K562 (cell line): ENCODE data around the gene FERMT3. TPM values are rescaled to one million over a fixed set of nuclear protein-coding genes. Genes with fewer than 3 reads are reported as not detected.

Experiments used
- CXXC5 ChIP-seq: fragments of 250-450 bp; sonication (Bioruptor Pico); IDR thresholded peaks from 2 replicates; pipeline ENCODE4 v1.8.0; 2022; ENCODE audit warnings: inconsistent platforms, mild to moderate bottlenecking, moderate library complexity
- DPF2 ChIP-seq: fragments of 450-650 bp; IDR thresholded peaks from 2 replicates; pipeline ENCODE4 v1.6.1; 2016
- FOXP1 ChIP-seq: sonication (generic); formaldehyde crosslinking; IDR thresholded peaks from 2 replicates; pipeline ENCODE4 v1.8.0; 2022; ENCODE audit warnings: mild to moderate bottlenecking, missing genetic modification reagents
- GABPB1 ChIP-seq: sonication (generic); formaldehyde crosslinking; IDR thresholded peaks from 2 replicates; pipeline ENCODE4 v1.8.0; 2022; ENCODE audit warnings: mild to moderate bottlenecking, missing genetic modification reagents
- HLTF ChIP-seq: fragments of 450-650 bp; IDR thresholded peaks from 2 replicates; pipeline ENCODE4 v1.6.1; 2016
- KLF1 ChIP-seq: fragments of 450-650 bp; IDR thresholded peaks from 2 replicates; pipeline ENCODE4 v1.6.1; 2016; ENCODE audit warnings: missing genetic modification characterization, missing compliant biosample characterization
- MBD2 ChIP-seq: sonication (generic); IDR thresholded peaks from 2 replicates; pipeline ENCODE4 v1.6.1; 2016; ENCODE audit warnings: low read depth, borderline replicate concordance
- MTA3 ChIP-seq: fragments of 450-650 bp; formaldehyde crosslinking; IDR thresholded peaks from 2 replicates; pipeline ENCODE4 v1.6.1; 2017; ENCODE audit warnings: mild to moderate bottlenecking, borderline replicate concordance
- SETDB1 ChIP-seq: IDR thresholded peaks from one replicate; pipeline ENCODE4 v1.6.1; 2012; ENCODE audit warnings: low read length, control low read depth, inconsistent platforms
- SIN3A ChIP-seq, 2 experiments: fragments of 150-350 bp in 1 of 2; IDR thresholded peaks; 2 replicates each; pipeline ENCODE4 v1.6.1; 2011 to 2016; ENCODE audit warnings: borderline replicate concordance in 2 of 2, low read depth in 2 of 2, low read length in 2 of 2, mild to moderate bottlenecking in 2 of 2, moderate library complexity in 2 of 2; ENCODE audit not compliant: control insufficient read depth in 1 of 2
- SMAD4 ChIP-seq: fragments of 250-450 bp; sonication (Bioruptor Pico); conservative IDR thresholded peaks from 2 replicates; pipeline ENCODE4 v1.8.0; 2021; ENCODE audit warnings: inconsistent platforms, mild to moderate bottlenecking, moderate library complexity
- TBP ChIP-seq: optimal IDR thresholded peaks from 2 replicates; pipeline ENCODE3; 2011; ENCODE audit warnings: low read depth, low read length, improper control_type of control experiment
- YY1 ChIP-seq, 3 experiments: IDR thresholded peaks; 2 replicates each; pipeline ENCODE4 v1.6.1; 2011; ENCODE audit warnings: low read length in 2 of 3, mild to moderate bottlenecking in 2 of 3, moderate library complexity in 2 of 3, borderline replicate concordance in 1 of 3, control low read depth in 1 of 3, low read depth in 1 of 3; ENCODE audit not compliant: insufficient read depth in 3 of 3, insufficient replicate concordance in 2 of 3, control insufficient read depth in 1 of 3, insufficient read length in 1 of 3; ENCODE audit errors: extremely low read depth in 1 of 3
- ZC3H8 ChIP-seq: fragments of 450-650 bp; IDR thresholded peaks from 2 replicates; pipeline ENCODE4 v1.6.1; 2017
- ZKSCAN1 ChIP-seq: fragments of 150-350 bp; IDR thresholded peaks from 2 replicates; pipeline ENCODE4 v1.6.1; 2016; ENCODE audit warnings: low read depth, low read length
- ZKSCAN3 ChIP-seq: fragments of 250-450 bp; sonication (Bioruptor Pico); IDR thresholded peaks from 2 replicates; pipeline ENCODE4 v1.4.0; 2020
- ZNF239 ChIP-seq: fragments of 250-450 bp; sonication (Bioruptor Pico); IDR thresholded peaks from 2 replicates; pipeline ENCODE4 v1.4.0; 2020; ENCODE audit warnings: mild to moderate bottlenecking
- ZNF311 ChIP-seq: fragments of 250-450 bp; sonication (Bioruptor Pico); IDR thresholded peaks from 2 replicates; pipeline ENCODE4 v1.4.0; 2020; ENCODE audit warnings: mild to moderate bottlenecking, moderate library complexity
- polyA plus RNA-seq, 8 experiments: library from polyadenylated mRNA; depleted of rRNA in 4 of 8; stranded (reverse) in 5 of 8; unstranded in 3 of 8; fragments of >200 nt; fragmentation: Nextera tagmentation in 2 of 8; fragmentation: Illumina TruSeq in 1 of 8; extraction: Ambion mirVana in 2 of 8; extraction: Trizol in 1 of 8; gene quantifications; 2 replicates each; pipeline versions ENCODE4 v1.2.1 to v1.2.3, GENCODE V29; 2011 to 2014; ENCODE audit warnings: inconsistent platforms in 1 of 8, missing spikeins in 1 of 8
- total RNA-seq, 7 experiments: library from RNA; depleted of rRNA in 6 of 7; stranded (reverse); fragments of >200 nt in 6 of 7; fragmentation: Illumina TruSeq in 2 of 7; extraction: Trizol in 2 of 7; gene quantifications; 2 replicates each; pipeline versions ENCODE4 v1.2.1 to v1.2.3, GENCODE V29; 2011 to 2021; ENCODE audit warnings: low replicate concordance in 1 of 7
- TF ChIP-seq, protein P1 (sequence below), 2 experiments: fragments of 450-650 bp in 1 of 2; IDR thresholded peaks; 2 replicates each; pipeline ENCODE4 v1.6.1; 2011 to 2017; ENCODE audit warnings: low read depth in 2 of 2, antibody characterized with exemption in 1 of 2, borderline replicate concordance in 1 of 2, low read length in 1 of 2, mild to moderate bottlenecking in 1 of 2, mixed read lengths in 1 of 2; ENCODE audit not compliant: control insufficient read depth in 1 of 2
- TF ChIP-seq, protein P2 (sequence below), 2 experiments: fragments of 250-450 bp in 1 of 2; fragments of 450-650 bp in 1 of 2; sonication (Bioruptor Pico) in 1 of 2; IDR thresholded peaks; 2 replicates each; pipeline versions ENCODE4 v1.6.1 to v1.8.0; 2016 to 2021; ENCODE audit warnings: mild to moderate bottlenecking in 2 of 2, moderate library complexity in 2 of 2, missing compliant biosample characterization in 1 of 2, missing genetic modification characterization in 1 of 2
- TF ChIP-seq, protein P3 (sequence below): sonication (generic); formaldehyde crosslinking; IDR thresholded peaks from 2 replicates; pipeline ENCODE4 v1.8.0; 2022; ENCODE audit warnings: missing genetic modification reagents, mild to moderate bottlenecking, borderline replicate concordance
- TF ChIP-seq, protein P4 (sequence below): fragments of 250-450 bp; sonication (Bioruptor Pico); IDR thresholded peaks from 2 replicates; pipeline ENCODE4 v1.8.0; 2022; ENCODE audit warnings: moderate library complexity, mild to moderate bottlenecking, inconsistent platforms

Gene FERMT3
- total and polyA plus RNA-seq, 9 of the 15 experiments (the other 6 are each of a cell fraction or from before 2014, with no cell fraction given): 3.2 to 275 (median 79.7) TPM

DNA sequence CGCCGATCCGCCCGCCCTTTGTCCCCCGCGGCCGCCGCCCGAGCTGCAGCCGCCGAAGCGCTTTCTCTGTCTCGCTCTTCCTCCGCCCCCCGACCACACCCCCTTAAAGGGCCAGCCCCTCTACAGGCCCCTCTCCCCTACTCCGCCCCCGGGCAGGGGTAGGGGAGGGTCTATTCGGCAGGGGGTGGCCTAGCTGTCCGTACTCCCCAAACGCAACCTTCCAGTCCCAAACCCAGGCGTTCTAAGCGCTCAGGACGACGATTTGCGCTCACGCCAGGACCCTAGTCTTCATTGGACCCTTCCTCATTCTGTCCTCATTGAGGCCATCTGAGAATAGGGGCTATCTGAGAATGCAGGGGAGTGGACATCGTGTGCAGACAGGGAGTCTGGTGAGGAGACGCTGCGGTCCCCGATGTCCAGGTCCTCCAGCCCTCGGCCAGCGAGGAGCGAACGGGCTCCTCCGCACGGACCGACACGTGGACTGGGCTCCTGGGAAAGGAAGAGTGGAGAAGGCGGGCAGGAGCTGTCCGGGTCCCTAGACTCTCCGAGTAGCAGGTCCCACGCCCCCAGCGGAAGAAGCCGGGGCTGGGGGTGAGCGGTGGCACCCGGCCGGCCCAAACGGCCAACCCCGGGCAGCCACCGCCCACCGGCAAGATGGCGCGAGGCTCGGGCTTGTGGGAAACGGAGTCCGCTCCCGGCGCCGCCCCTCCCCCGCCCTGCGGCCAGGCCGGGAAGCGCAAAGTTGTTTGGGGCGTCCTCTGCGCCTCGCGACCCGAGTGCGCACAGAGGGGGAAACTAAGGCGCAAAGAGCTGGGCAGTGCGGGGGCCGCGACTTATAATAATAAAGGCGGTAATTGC is 40.6 kb downstream of the FERMT3 start, which contains the start of gene PPP1R14B (continued):
- TF ChIP-seq, protein P1, sequence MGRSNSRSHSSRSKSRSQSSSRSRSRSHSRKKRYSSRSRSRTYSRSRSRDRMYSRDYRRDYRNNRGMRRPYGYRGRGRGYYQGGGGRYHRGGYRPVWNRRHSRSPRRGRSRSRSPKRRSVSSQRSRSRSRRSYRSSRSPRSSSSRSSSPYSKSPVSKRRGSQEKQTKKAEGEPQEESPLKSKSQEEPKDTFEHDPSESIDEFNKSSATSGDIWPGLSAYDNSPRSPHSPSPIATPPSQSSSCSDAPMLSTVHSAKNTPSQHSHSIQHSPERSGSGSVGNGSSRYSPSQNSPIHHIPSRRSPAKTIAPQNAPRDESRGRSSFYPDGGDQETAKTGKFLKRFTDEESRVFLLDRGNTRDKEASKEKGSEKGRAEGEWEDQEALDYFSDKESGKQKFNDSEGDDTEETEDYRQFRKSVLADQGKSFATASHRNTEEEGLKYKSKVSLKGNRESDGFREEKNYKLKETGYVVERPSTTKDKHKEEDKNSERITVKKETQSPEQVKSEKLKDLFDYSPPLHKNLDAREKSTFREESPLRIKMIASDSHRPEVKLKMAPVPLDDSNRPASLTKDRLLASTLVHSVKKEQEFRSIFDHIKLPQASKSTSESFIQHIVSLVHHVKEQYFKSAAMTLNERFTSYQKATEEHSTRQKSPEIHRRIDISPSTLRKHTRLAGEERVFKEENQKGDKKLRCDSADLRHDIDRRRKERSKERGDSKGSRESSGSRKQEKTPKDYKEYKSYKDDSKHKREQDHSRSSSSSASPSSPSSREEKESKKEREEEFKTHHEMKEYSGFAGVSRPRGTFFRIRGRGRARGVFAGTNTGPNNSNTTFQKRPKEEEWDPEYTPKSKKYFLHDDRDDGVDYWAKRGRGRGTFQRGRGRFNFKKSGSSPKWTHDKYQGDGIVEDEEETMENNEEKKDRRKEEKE (IDR thresholded peaks at IDR 0.05; ENCODE audit: borderline replicate concordance in 1 of 2, control insufficient read depth in 1 of 2, low read depth in 2 of 2, low read length in 1 of 2): peak in 1 of 2 experiments; percentile 76; a peak in 1 of 4 replicates
- TF ChIP-seq FOXP1 (CRISPR knock-in tag) (peak; percentile 82; the same call in 1 of the 2 replicates), DPF2 (peak; percentile 60), SETDB1 (no peak), ZKSCAN3 (no peak), MBD2 (0 out of 2 replicates have a peak, but pooled peaks have one; percentile 43), MTA3 (peak; percentile 76; the same call in 1 of the 2 replicates), CXXC5 (peak; percentile 90), ZKSCAN1 (0 out of 2 replicates have a peak, but pooled peaks have one; percentile 8), SMAD4 (CRISPR knock-in tag) (0 out of 2 replicates have a peak, but pooled peaks have one; percentile 67), ZNF311 (no peak), YY1 (IDR thresholded peaks at IDR 0.05; ENCODE audit: borderline replicate concordance in 1 of 3, control insufficient read depth in 1 of 3, extremely low read depth in 1 of 3, insufficient read depth in 3 of 3, insufficient read length in 1 of 3, insufficient replicate concordance in 2 of 3, low read depth in 1 of 3, low read length in 2 of 3) (peak; percentile 90 to 99 (median 99)), HLTF (no peak), TBP (peak; percentile 70), ZC3H8 (no peak), GABPB1 (peak; percentile 85), ZNF239 (no peak), KLF1 (tag) (peak; percentile 82), SIN3A (IDR thresholded peaks at IDR 0.05; ENCODE audit: borderline replicate concordance in 2 of 2, control insufficient read depth in 1 of 2, low read depth in 2 of 2, low read length in 2 of 2) (peak; percentile 76 to 78; a peak in 1 of 4 replicates)
- TF ChIP-seq, protein P2, sequence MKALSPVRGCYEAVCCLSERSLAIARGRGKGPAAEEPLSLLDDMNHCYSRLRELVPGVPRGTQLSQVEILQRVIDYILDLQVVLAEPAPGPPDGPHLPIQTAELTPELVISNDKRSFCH (CRISPR knock-in tag; IDR thresholded peaks at IDR 0.05): no peak
- TF ChIP-seq, protein P2 (tag; IDR thresholded peaks at IDR 0.05): 0 out of 2 replicates have a peak, but pooled peaks have one; percentile 70
- TF ChIP-seq, protein P3, sequence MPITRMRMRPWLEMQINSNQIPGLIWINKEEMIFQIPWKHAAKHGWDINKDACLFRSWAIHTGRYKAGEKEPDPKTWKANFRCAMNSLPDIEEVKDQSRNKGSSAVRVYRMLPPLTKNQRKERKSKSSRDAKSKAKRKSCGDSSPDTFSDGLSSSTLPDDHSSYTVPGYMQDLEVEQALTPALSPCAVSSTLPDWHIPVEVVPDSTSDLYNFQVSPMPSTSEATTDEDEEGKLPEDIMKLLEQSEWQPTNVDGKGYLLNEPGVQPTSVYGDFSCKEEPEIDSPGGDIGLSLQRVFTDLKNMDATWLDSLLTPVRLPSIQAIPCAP: no peak
- TF ChIP-seq, protein P4, sequence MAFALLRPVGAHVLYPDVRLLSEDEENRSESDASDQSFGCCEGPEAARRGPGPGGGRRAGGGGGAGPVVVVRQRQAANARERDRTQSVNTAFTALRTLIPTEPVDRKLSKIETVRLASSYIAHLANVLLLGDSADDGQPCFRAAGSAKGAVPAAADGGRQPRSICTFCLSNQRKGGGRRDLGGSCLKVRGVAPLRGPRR (CRISPR knock-in tag): no peak
